ENCODE results near the gene PALB2.

PALB2 gene

GRCh38 chr16:23640931-23641765 lies at the start of gene PALB2, which contains the start of gene DCTN5:
Gene PALB2, minus strand, starts transcription at chr16:23641310. Its CDS starts 153 bp downstream, at chr16:23641157.
Gene DCTN5, plus strand, starts transcription at chr16:23641466. Its CDS starts 77 bp downstream, at chr16:23641543.
- peaks cover 10% of the 10 kb centered on the region for H3K36me3 ChIP-seq (ENCODE audit: insufficient read depth, low read length)
- H3K4me1 ChIP-seq (ENCODE audit: insufficient read depth, low read length) = no peaks in the 10 kb centered on the region
- H3K9ac ChIP-seq (ENCODE audit: low read depth, low read length) = peak within 1 kb of the TSS; percentile 83
- H3K9me3 ChIP-seq (ENCODE audit: control insufficient read depth, insufficient read depth, low read length) = no peaks in the 10 kb centered on the region

GRCh38 chr16:23689442-23690187 lies 48.5 kb upstream of the PALB2 start:
- H3K9ac ChIP-seq (ENCODE audit: low read depth, low read length) = no peak overlapping the region
- no peaks in the 10 kb centered on the region for H3K4me1 ChIP-seq (ENCODE audit: insufficient read depth, low read length)
- no peaks in the 10 kb centered on the region for H3K9me3 ChIP-seq (ENCODE audit: control insufficient read depth, insufficient read depth, low read length)
- peaks cover 20% of the 10 kb centered on the region for H3K36me3 ChIP-seq (ENCODE audit: insufficient read depth, low read length)

- H3K4me1 ChIP-seq (ENCODE audit: insufficient read depth, low read length) = no peaks in the 10 kb centered on the region
- H3K36me3 ChIP-seq (ENCODE audit: insufficient read depth, low read length) = peaks cover 33% of the 10 kb centered on the region
- H3K9ac ChIP-seq (ENCODE audit: low read depth, low read length) = no peak overlapping the region
- H3K9me3 ChIP-seq (ENCODE audit: control insufficient read depth, insufficient read depth, low read length) = no peaks in the 10 kb centered on the region
Observed at GRCh38 chr16:23687034-23687808, 46.1 kb upstream of the PALB2 start.

- Histone ChIP-seq H3K9me3 (ENCODE audit: control insufficient read depth, insufficient read depth, low read length) (no peaks in the 10 kb centered on the region), H3K4me1 (ENCODE audit: insufficient read depth, low read length) (peaks cover 7% of the 10 kb centered on the region; the same call in 1 of the 2 replicates), H3K36me3 (ENCODE audit: insufficient read depth, low read length) (peaks cover 47% of the 10 kb centered on the region), H3K9ac (ENCODE audit: low read depth, low read length) (no peak overlapping the region)
Observed at GRCh38 chr16:23683487-23683886, 42.4 kb upstream of the PALB2 start.

GRCh38 chr16:23682181-23682580 lies 41.1 kb upstream of the PALB2 start:
- Histone ChIP-seq H3K4me1 (ENCODE audit: insufficient read depth, low read length) (peaks cover 7% of the 10 kb centered on the region; the same call in 1 of the 2 replicates), H3K9ac (ENCODE audit: low read depth, low read length) (no peak overlapping the region), H3K9me3 (ENCODE audit: control insufficient read depth, insufficient read depth, low read length) (no peaks in the 10 kb centered on the region), H3K36me3 (ENCODE audit: insufficient read depth, low read length) (peaks cover 37% of the 10 kb centered on the region)

- Histone ChIP-seq H3K36me3 (ENCODE audit: insufficient read depth, low read length) (peaks cover 34% of the 10 kb centered on the region), H3K4me1 (ENCODE audit: insufficient read depth, low read length) (peaks cover 7% of the 10 kb centered on the region; the same call in 1 of the 2 replicates), H3K9ac (ENCODE audit: low read depth, low read length) (peak overlapping the region; percentile 97), H3K9me3 (ENCODE audit: control insufficient read depth, insufficient read depth, low read length) (no peaks in the 10 kb centered on the region)
Observed at GRCh38 chr16:23679986-23680336, 38.9 kb upstream of the PALB2 start.

GRCh38 chr16:23679274-23679985 lies 38.3 kb upstream of the PALB2 start:
- peak overlapping the region; percentile 97 for H3K9ac ChIP-seq (ENCODE audit: low read depth, low read length)
- H3K9me3 ChIP-seq (ENCODE audit: control insufficient read depth, insufficient read depth, low read length) = no peaks in the 10 kb centered on the region
- H3K36me3 ChIP-seq (ENCODE audit: insufficient read depth, low read length) = peaks cover 34% of the 10 kb centered on the region
- H3K4me1 ChIP-seq (ENCODE audit: insufficient read depth, low read length) = peaks cover 7% of the 10 kb centered on the region; the same call in 1 of the 2 replicates

GRCh38 chr16:23678430-23679273 lies 37.5 kb upstream of the PALB2 start, which contains the start of gene PLK1:
Gene PLK1, plus strand, starts transcription at chr16:23678889. Its CDS starts 44 bp downstream, at chr16:23678933.
- peaks cover 36% of the 10 kb centered on the region for H3K36me3 ChIP-seq (ENCODE audit: insufficient read depth, low read length)
- peak within 1 kb of the TSS; percentile 97 for H3K9ac ChIP-seq (ENCODE audit: low read depth, low read length)
- no peaks in the 10 kb centered on the region for H3K9me3 ChIP-seq (ENCODE audit: control insufficient read depth, insufficient read depth, low read length)
- peaks cover 7% of the 10 kb centered on the region; the same call in 1 of the 2 replicates for H3K4me1 ChIP-seq (ENCODE audit: insufficient read depth, low read length)

GRCh38 chr16:23676924-23677480 lies 35.9 kb upstream of the PALB2 start:
- Histone ChIP-seq H3K36me3 (ENCODE audit: insufficient read depth, low read length) (peaks cover 25% of the 10 kb centered on the region), H3K9ac (ENCODE audit: low read depth, low read length) (no peak overlapping the region), H3K9me3 (ENCODE audit: control insufficient read depth, insufficient read depth, low read length) (no peaks in the 10 kb centered on the region), H3K4me1 (ENCODE audit: insufficient read depth, low read length) (peaks cover 7% of the 10 kb centered on the region; the same call in 1 of the 2 replicates)

- Histone ChIP-seq H3K9ac (ENCODE audit: low read depth, low read length) (no peak overlapping the region), H3K4me1 (ENCODE audit: insufficient read depth, low read length) (no peaks in the 10 kb centered on the region; the same call in 1 of the 2 replicates), H3K9me3 (ENCODE audit: control insufficient read depth, insufficient read depth, low read length) (no peaks in the 10 kb centered on the region), H3K36me3 (ENCODE audit: insufficient read depth, low read length) (peaks cover 6% of the 10 kb centered on the region; the same call in 1 of the 2 replicates)
Observed at GRCh38 chr16:23673971-23674614, 33.0 kb upstream of the PALB2 start.

- H3K9me3 ChIP-seq (ENCODE audit: control insufficient read depth, insufficient read depth, low read length) = no peaks in the 10 kb centered on the region
Observed at GRCh38 chr16:23670137-23670776, 29.1 kb upstream of the PALB2 start.

GRCh38 chr16:23668873-23669272 lies 27.8 kb upstream of the PALB2 start:
- no peaks in the 10 kb centered on the region for H3K9me3 ChIP-seq (ENCODE audit: control insufficient read depth, insufficient read depth, low read length)
- no peaks in the 10 kb centered on the region for H3K4me1 ChIP-seq (ENCODE audit: insufficient read depth, low read length)
- H3K36me3 ChIP-seq (ENCODE audit: insufficient read depth, low read length) = peaks cover 29% of the 10 kb centered on the region
- no peak overlapping the region for H3K9ac ChIP-seq (ENCODE audit: low read depth, low read length)

More at GRCh38 chr16:23670137-23670776, 29.1 kb upstream of the PALB2 start:
- Histone ChIP-seq H3K36me3 (ENCODE audit: insufficient read depth, low read length) (peaks cover 24% of the 10 kb centered on the region), H3K9ac (ENCODE audit: low read depth, low read length) (no peak overlapping the region), H3K4me1 (ENCODE audit: insufficient read depth, low read length) (no peaks in the 10 kb centered on the region)
